ENCODE measurements around the gene NLN. TPM values are rescaled to one million over a fixed set of nuclear protein-coding genes. Genes with fewer than 3 reads are reported as not detected.
"Not testable (repeated sequence)": the region's sequence is repeated elsewhere in the genome, so short reads cannot be mapped to it uniquely, and the experiment has no call there.

NLN gene
- total and polyA plus RNA-seq, 2 donors (not counting 1 experiment from before 2014, with no cell fraction given), result 29.2 to 33.7 TPM

DNA sequence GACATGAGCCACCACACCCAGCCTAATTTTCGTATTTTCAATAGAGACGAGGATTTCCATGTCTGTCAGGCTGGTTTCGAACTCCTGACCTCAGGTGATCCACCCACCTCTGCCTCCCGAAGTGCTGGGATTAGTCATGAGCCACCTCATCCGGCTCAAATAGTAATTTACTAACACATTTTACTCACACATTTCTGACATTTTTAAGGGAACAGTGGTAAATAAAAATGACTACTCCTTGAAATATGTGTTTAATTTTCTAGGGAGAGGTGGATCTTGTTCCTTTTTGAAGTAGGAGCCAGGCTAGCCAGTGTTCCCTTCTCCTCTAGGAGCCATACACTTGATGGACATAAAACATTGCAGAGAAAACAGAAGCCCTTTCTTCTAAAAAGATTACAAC lies 149.2 kb downstream of the NLN start:
- Histone ChIP-seq H3K9me3 (ENCODE audit: control insufficient read depth, insufficient read depth, low read depth, low read length) (no peaks in the 10 kb centered on the region), H3K27ac (ENCODE audit: insufficient read depth, low read length) (no peak overlapping the region), H3K4me1 (ENCODE audit: control insufficient read depth, extremely low read depth, insufficient read depth, low read length) (peaks cover 2% of the 10 kb centered on the region), H2AFZ (ENCODE audit: low read length) (no peak overlapping the region), H3K79me2 (ENCODE audit: control insufficient read depth, insufficient read depth, low read length) (no peaks in the 10 kb centered on the region), H3K27me3 (ENCODE audit: control insufficient read depth, insufficient read depth, low read length) (no peaks in the 10 kb centered on the region), H3K9ac (ENCODE audit: insufficient read depth, low read length) (no peak overlapping the region), H3K36me3 (ENCODE audit: control insufficient read depth, insufficient read depth, low read length) (no peaks in the 10 kb centered on the region), H3K4me3 (replicated peaks in 1 of 4; ENCODE audit: control extremely low read depth in 1 of 4, insufficient read depth in 1 of 4, low read depth in 3 of 4, low read length in 4 of 4) (no peak overlapping the region), H4K20me1 (ENCODE audit: control insufficient read depth, extremely low read depth, insufficient read depth, low read length) (no peaks in the 10 kb centered on the region), H3K4me2 (ENCODE audit: extremely low read depth, insufficient read depth, low read length) (no peak overlapping the region)
- no peak for TF ChIP-seq CTCF (conservative IDR thresholded peaks at IDR 0.05 in 1 of 2, IDR thresholded peaks at IDR 0.05 in 1 of 2; ENCODE audit: low read depth in 1 of 2, low read length in 2 of 2)
- no peak for TF ChIP-seq EZH2 (IDR thresholded peaks at IDR 0.05; ENCODE audit: low read length, missing control alignments)
- DNase-seq (ENCODE audit: low read depth in 2 of 2), result peak in 1 of 2 donors; percentile 88

GRCh38 chr5:65871776-65872175 lies 149.8 kb downstream of the NLN start:
- not testable (repeated sequence) for H3K4me3 ChIP-seq (replicated peaks in 1 of 4; ENCODE audit: control extremely low read depth in 1 of 4, insufficient read depth in 1 of 4, low read depth in 3 of 4, low read length in 4 of 4); H4K20me1 ChIP-seq (ENCODE audit: control insufficient read depth, extremely low read depth, insufficient read depth, low read length); H3K36me3 ChIP-seq (ENCODE audit: control insufficient read depth, insufficient read depth, low read length); H3K9ac ChIP-seq (ENCODE audit: insufficient read depth, low read length); H2AFZ ChIP-seq (ENCODE audit: low read length); H3K79me2 ChIP-seq (ENCODE audit: control insufficient read depth, insufficient read depth, low read length); H3K9me3 ChIP-seq (ENCODE audit: control insufficient read depth, insufficient read depth, low read depth, low read length); H3K27me3 ChIP-seq (ENCODE audit: control insufficient read depth, insufficient read depth, low read length); H3K4me2 ChIP-seq (ENCODE audit: extremely low read depth, insufficient read depth, low read length); H3K4me1 ChIP-seq (ENCODE audit: control insufficient read depth, extremely low read depth, insufficient read depth, low read length); DNase-seq (ENCODE audit: low read depth in 2 of 2); H3K27ac ChIP-seq (ENCODE audit: insufficient read depth, low read length)

DNA sequence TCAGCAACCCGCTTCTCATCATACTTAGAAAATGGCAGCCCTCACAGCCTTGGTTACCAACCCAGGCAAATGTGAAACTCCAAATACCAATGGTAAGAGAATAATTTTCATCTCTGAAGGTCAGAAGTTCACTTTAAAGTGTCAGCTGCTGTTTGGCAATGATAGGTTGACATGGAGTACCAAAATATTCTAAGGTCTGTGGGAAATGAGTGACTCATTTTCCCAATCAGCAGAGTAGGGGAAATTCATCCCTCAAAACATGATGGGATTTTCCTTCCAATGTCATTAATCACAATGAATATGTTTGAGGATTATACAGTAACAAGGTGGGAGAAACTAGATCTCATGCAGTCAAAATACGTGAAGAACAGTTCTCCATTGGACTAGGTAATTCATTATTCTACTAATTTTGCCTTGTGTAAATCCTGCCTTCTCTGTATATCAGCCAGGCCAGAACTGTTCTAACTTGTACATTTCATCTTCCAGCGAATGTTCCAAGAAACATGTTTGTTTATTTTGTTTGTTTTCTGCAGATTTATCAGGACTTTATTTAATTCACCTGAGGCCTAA lies 151.3 kb downstream of the NLN start:
- H3K4me3 ChIP-seq (replicated peaks in 1 of 4; ENCODE audit: control extremely low read depth in 1 of 4, insufficient read depth in 1 of 4, low read depth in 3 of 4, low read length in 4 of 4), result no peak overlapping the region
- TF ChIP-seq EZH2 (IDR thresholded peaks at IDR 0.05; ENCODE audit: low read length, missing control alignments) (no peak), CTCF (conservative IDR thresholded peaks at IDR 0.05 in 1 of 2, IDR thresholded peaks at IDR 0.05 in 1 of 2; ENCODE audit: low read depth in 1 of 2, low read length in 2 of 2) (no peak)
- no peak overlapping the region for H3K9ac ChIP-seq (ENCODE audit: insufficient read depth, low read length)
- no peak overlapping the region for H3K4me2 ChIP-seq (ENCODE audit: extremely low read depth, insufficient read depth, low read length)
- no peak overlapping the region for H3K27ac ChIP-seq (ENCODE audit: insufficient read depth, low read length)
- H4K20me1 ChIP-seq (ENCODE audit: control insufficient read depth, extremely low read depth, insufficient read depth, low read length), result no peaks in the 10 kb centered on the region
- H3K79me2 ChIP-seq (ENCODE audit: control insufficient read depth, insufficient read depth, low read length), result no peaks in the 10 kb centered on the region
- H2AFZ ChIP-seq (ENCODE audit: low read length), result no peak overlapping the region
- no peaks in the 10 kb centered on the region for H3K27me3 ChIP-seq (ENCODE audit: control insufficient read depth, insufficient read depth, low read length)
- DNase-seq (ENCODE audit: low read depth in 2 of 2), result peak; percentile 32 to 81
- H3K4me1 ChIP-seq (ENCODE audit: control insufficient read depth, extremely low read depth, insufficient read depth, low read length), result peaks cover 2% of the 10 kb centered on the region
- no peaks in the 10 kb centered on the region for H3K9me3 ChIP-seq (ENCODE audit: control insufficient read depth, insufficient read depth, low read depth, low read length)
- H3K36me3 ChIP-seq (ENCODE audit: control insufficient read depth, insufficient read depth, low read length), result no peaks in the 10 kb centered on the region

All from fibroblast of lung (primary cell).